ENCODE data around the gene RHBDL3. TPM values are rescaled to one million over a fixed set of nuclear protein-coding genes. Genes with fewer than 3 reads are reported as not detected.

RHBDL3 gene
- total RNA-seq, 1 experiment from 2014 or later, result 12.5 TPM

DNA sequence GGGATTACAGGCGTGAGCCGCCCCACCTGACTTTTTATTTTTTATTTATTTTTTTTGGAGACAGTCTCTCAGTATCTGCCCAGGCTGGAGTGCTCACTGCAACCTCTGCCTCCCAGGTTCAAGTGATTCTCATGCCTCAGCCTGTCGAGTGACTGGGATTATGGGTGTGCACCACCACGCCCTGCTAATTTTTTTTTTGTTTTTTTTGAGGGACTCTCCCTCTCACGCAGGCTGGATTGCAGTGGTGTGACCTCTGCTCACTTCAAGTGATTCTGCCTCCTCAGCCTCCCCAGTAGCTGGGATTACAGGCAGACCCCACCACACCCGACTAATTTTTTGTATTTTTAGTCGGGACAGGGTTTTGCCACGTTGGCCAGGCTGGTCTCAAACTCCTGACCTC is 92.0 kb downstream of the RHBDL3 start:
- Histone ChIP-seq H3K9ac (ENCODE audit: extremely low read depth, insufficient read length, low read length) (no peak overlapping the region), H3K9me3 (ENCODE audit: control insufficient read depth, low read depth, low read length) (no peaks in the 10 kb centered on the region), H3K79me2 (ENCODE audit: insufficient read depth, low read length) (peaks cover 40% of the 10 kb centered on the region), H2AK5ac (ENCODE audit: insufficient read length, low read length) (no peak overlapping the region), H3K14ac (ENCODE audit: insufficient read depth, low read length) (no peak overlapping the region), H3K23ac (ENCODE audit: insufficient read length, low read depth, low read length) (no peak overlapping the region), H3K18ac (ENCODE audit: insufficient read length, low read depth, low read length) (no peak overlapping the region), H4K91ac (ENCODE audit: insufficient read length, low read depth, low read length) (no peak overlapping the region), H3K4me2 (ENCODE audit: insufficient read depth, insufficient read length, low read length) (no peak overlapping the region), H3K56ac (ENCODE audit: insufficient read length, low read depth, low read length) (no peak overlapping the region), H4K5ac (ENCODE audit: insufficient read length, low read depth, low read length) (no peak overlapping the region), H2BK5ac (ENCODE audit: insufficient read length, low read length) (no peak overlapping the region), H2BK12ac (ENCODE audit: insufficient read length, low read depth, low read length) (no peak overlapping the region), H3K27me3 (ENCODE audit: insufficient read depth, low read length) (no peaks in the 10 kb centered on the region), H2BK15ac (ENCODE audit: low read depth, low read length) (no peak overlapping the region), H2BK20ac (ENCODE audit: low read depth, low read length, poor library complexity, severe bottlenecking) (no peak overlapping the region), H4K20me1 (ENCODE audit: control insufficient read depth, insufficient read depth, insufficient read length) (peaks cover 2% of the 10 kb centered on the region), H3K27ac (ENCODE audit: insufficient read length, low read depth, low read length) (no peak overlapping the region), H2AFZ (ENCODE audit: low read length) (no peak overlapping the region), H3K4ac (ENCODE audit: low read depth, low read length) (no peak overlapping the region), H3K23me2 (ENCODE audit: insufficient read length, low read depth, low read length, poor library complexity, severe bottlenecking) (no peaks in the 10 kb centered on the region), H3K4me1 (ENCODE audit: insufficient read depth, low read length) (no peaks in the 10 kb centered on the region; the same call in 1 of the 2 replicates), H2BK120ac (ENCODE audit: low read depth, low read length, poor library complexity, severe bottlenecking) (no peak overlapping the region), H3K79me1 (ENCODE audit: insufficient read depth, low read depth, low read length, poor library complexity, severe bottlenecking) (peaks cover 15% of the 10 kb centered on the region), H3T11ph (ENCODE audit: low read length) (no peak overlapping the region), H4K8ac (replicated peaks; ENCODE audit: insufficient read length, low read depth, low read length) (no peak overlapping the region)
- Mint-ChIP-seq H3K9me3 (no peaks in the 10 kb centered on the region), H3K36me3 (ENCODE audit: insufficient read depth in 1 of 3, low read depth in 3 of 3) (peaks cover 61 to 85% (median 83%) of the 10 kb centered on the region in 3 experiments; a peak in 6 of 7 replicates), H3K4me3 (no peak overlapping the region), H3K27me3 (ENCODE audit: low read depth) (no peaks in the 10 kb centered on the region), H3K27ac (no peak overlapping the region), H3K4me1 (peaks cover 16 to 24% of the 10 kb centered on the region in 2 experiments)
- TF ChIP-seq, protein P1, sequence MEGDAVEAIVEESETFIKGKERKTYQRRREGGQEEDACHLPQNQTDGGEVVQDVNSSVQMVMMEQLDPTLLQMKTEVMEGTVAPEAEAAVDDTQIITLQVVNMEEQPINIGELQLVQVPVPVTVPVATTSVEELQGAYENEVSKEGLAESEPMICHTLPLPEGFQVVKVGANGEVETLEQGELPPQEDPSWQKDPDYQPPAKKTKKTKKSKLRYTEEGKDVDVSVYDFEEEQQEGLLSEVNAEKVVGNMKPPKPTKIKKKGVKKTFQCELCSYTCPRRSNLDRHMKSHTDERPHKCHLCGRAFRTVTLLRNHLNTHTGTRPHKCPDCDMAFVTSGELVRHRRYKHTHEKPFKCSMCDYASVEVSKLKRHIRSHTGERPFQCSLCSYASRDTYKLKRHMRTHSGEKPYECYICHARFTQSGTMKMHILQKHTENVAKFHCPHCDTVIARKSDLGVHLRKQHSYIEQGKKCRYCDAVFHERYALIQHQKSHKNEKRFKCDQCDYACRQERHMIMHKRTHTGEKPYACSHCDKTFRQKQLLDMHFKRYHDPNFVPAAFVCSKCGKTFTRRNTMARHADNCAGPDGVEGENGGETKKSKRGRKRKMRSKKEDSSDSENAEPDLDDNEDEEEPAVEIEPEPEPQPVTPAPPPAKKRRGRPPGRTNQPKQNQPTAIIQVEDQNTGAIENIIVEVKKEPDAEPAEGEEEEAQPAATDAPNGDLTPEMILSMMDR (conservative IDR thresholded peaks at IDR 0.05), result no peak
- no peak for DNase-seq
- WGBS (ENCODE audit: extremely low coverage, insufficient read length, low lambda C conversion rate), result no CpG with 5 or more reads among the region's 8 CpGs
